K562 (cell line): ENCODE measurements around the gene HSPB1. TPM values are rescaled to one million over a fixed set of nuclear protein-coding genes. Genes with fewer than 3 reads are reported as not detected.

Experiments used
- CCNT2 ChIP-seq: IDR thresholded peaks from 2 replicates; pipeline ENCODE4 v1.6.1; 2011; ENCODE audit warnings: borderline replicate concordance, low read depth, mild to moderate bottlenecking, moderate library complexity, mixed read lengths, low read length; ENCODE audit not compliant: insufficient read length; ENCODE audit errors: extremely low read depth
- DACH1 ChIP-seq: fragments of 450-650 bp; IDR thresholded peaks from 2 replicates; pipeline ENCODE4 v1.6.1; 2018; ENCODE audit not compliant: partially characterized antibody
- DDX20 ChIP-seq: fragments of 450-650 bp; IDR thresholded peaks from 2 replicates; pipeline ENCODE4 v1.6.1; 2016; ENCODE audit warnings: missing genetic modification characterization, low read depth, mild to moderate bottlenecking, missing compliant biosample characterization, moderate library complexity
- E2F1 ChIP-seq: sonication (generic); formaldehyde crosslinking; IDR thresholded peaks from 2 replicates; pipeline ENCODE4 v1.8.1; 2023; ENCODE audit warnings: mild to moderate bottlenecking, missing genetic modification reagents, moderate library complexity
- ESRRB ChIP-seq: fragments of 250-450 bp; sonication (Bioruptor Pico); IDR thresholded peaks from 2 replicates; pipeline ENCODE4 v1.5.0; 2020; ENCODE audit warnings: mild to moderate bottlenecking, moderate library complexity, borderline replicate concordance
- ETV5 ChIP-seq: sonication (generic); formaldehyde crosslinking; IDR thresholded peaks from 2 replicates; pipeline ENCODE4 v1.4.0; 2020; ENCODE audit warnings: low read depth, mild to moderate bottlenecking, missing genetic modification reagents
- HDAC1 ChIP-seq, 2 experiments: fragments of 450-650 bp; IDR thresholded peaks; 2 replicates each; pipeline ENCODE4 v1.6.1; 2016 to 2017; ENCODE audit warnings: inconsistent platforms in 1 of 2, mild to moderate bottlenecking in 1 of 2, moderate library complexity in 1 of 2
- HSF4 ChIP-seq: fragments of 250-450 bp; sonication (Bioruptor Pico); IDR thresholded peaks from 2 replicates; pipeline ENCODE4 v2.1.2; 2022; ENCODE audit warnings: mild to moderate bottlenecking, moderate library complexity, borderline replicate concordance
- ILF3 ChIP-seq: fragments of 450-650 bp; IDR thresholded peaks from 2 replicates; pipeline ENCODE4 v1.6.1; 2018; ENCODE audit warnings: antibody characterized with exemption, mild to moderate bottlenecking, moderate library complexity, borderline replicate concordance
- MCM3 ChIP-seq: fragments of 450-650 bp; IDR thresholded peaks from 2 replicates; pipeline ENCODE4 v1.6.1; 2016
- PHTF2 ChIP-seq: fragments of 250-450 bp; sonication (Bioruptor Pico); IDR thresholded peaks from 2 replicates; pipeline ENCODE4 v1.5.0; 2021; ENCODE audit warnings: mild to moderate bottlenecking
- RCOR1 ChIP-seq, 2 experiments: IDR thresholded peaks; 2 replicates each; pipeline ENCODE4 v1.6.1; 2012; ENCODE audit warnings: low read depth in 2 of 2, low read length in 2 of 2, borderline replicate concordance in 1 of 2, improper control_type of control experiment in 1 of 2
- RUNX1 ChIP-seq: sonication (generic); IDR thresholded peaks from 2 replicates; pipeline ENCODE4 v1.6.1; 2016; ENCODE audit warnings: antibody characterized with exemption, low read depth
- UBTF ChIP-seq, 2 experiments: IDR thresholded peaks; 2 replicates each; pipeline ENCODE4 v1.6.1; 2012; ENCODE audit warnings: improper control_type of control experiment in 2 of 2, low read depth in 2 of 2, low read length in 2 of 2, borderline replicate concordance in 1 of 2
- ZNF76 ChIP-seq: fragments of 250-450 bp; sonication (Bioruptor Pico); IDR thresholded peaks from 2 replicates; pipeline ENCODE4 v1.4.0; 2020; ENCODE audit warnings: mild to moderate bottlenecking, moderate library complexity, borderline replicate concordance
- polyA plus RNA-seq, 8 experiments: library from polyadenylated mRNA; depleted of rRNA in 4 of 8; stranded (reverse) in 5 of 8; unstranded in 3 of 8; fragments of >200 nt; fragmentation: Nextera tagmentation in 2 of 8; fragmentation: Illumina TruSeq in 1 of 8; extraction: Ambion mirVana in 2 of 8; extraction: Trizol in 1 of 8; gene quantifications; 2 replicates each; pipeline versions ENCODE4 v1.2.1 to v1.2.3, GENCODE V29; 2011 to 2014; ENCODE audit warnings: inconsistent platforms in 1 of 8, missing spikeins in 1 of 8
- total RNA-seq, 7 experiments: library from RNA; depleted of rRNA in 6 of 7; stranded (reverse); fragments of >200 nt in 6 of 7; fragmentation: Illumina TruSeq in 2 of 7; extraction: Trizol in 2 of 7; gene quantifications; 2 replicates each; pipeline versions ENCODE4 v1.2.1 to v1.2.3, GENCODE V29; 2011 to 2021; ENCODE audit warnings: low replicate concordance in 1 of 7
- TF ChIP-seq, protein P1 (sequence below): sonication (generic); formaldehyde crosslinking; IDR thresholded peaks from 2 replicates; pipeline ENCODE4 v1.8.1; 2023; ENCODE audit warnings: mild to moderate bottlenecking, missing genetic modification reagents
- TF ChIP-seq, protein P2 (sequence below): IDR thresholded peaks from 2 replicates; pipeline ENCODE4 v1.6.1; 2011; ENCODE audit warnings: borderline replicate concordance, low read depth, mild to moderate bottlenecking, moderate library complexity, low read length; ENCODE audit not compliant: insufficient read depth, poor library complexity, severe bottlenecking

The HSPB1 gene
- total and polyA plus RNA-seq, 9 of the 15 experiments (the other 6 are each of a cell fraction or from before 2014, with no cell fraction given): 27.1 to 522 (median 138) TPM

DNA sequence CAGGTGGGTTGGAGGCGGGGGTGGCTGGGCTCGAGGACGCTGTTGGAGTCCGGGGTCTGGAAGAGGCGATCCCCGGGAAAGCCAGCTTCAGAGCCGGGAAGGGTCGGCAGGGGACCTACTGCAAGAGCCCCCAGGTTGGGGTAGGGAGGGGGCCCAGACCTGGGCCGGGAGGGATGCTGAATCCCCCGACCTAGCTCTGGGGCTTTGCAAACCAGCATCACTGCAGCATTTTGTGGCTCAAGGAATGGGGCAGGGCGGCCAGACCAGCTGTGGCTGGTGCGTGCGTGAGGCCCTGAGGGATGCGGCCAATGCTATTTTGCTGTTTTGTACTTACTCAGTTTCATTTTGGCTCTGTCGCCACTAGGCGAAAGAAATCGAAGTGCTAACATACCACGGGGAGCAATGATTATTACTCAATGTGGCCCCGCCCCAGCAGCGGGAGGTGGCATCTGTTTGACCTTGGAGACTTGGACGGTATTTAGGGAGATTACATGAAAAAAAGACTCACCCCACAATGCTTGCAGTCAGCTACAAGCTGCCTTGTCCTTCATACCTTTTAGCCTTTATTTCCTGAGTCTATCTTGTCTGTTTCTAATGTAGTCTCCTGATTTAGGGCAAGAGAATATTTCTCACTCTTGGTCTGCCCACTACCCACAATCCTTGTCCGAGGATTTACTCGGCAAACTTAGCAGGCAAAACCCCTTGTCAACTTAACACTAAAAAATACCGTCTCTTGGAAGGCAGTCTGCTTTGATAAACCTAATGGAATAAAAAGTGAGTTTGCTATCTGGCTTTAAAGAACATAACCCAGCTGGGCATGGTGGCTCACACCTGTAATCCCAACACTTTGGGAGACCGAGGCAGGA is 16.2 kb downstream of the HSPB1 start (continued):
- no peak for TF ChIP-seq UBTF (IDR thresholded peaks at IDR 0.05; ENCODE audit: borderline replicate concordance in 1 of 2, low read depth in 2 of 2, low read length in 2 of 2)
- TF ChIP-seq DDX20: no peak
- TF ChIP-seq CCNT2: peak; percentile 60
- peak; percentile 37 for TF ChIP-seq DACH1
- TF ChIP-seq RUNX1: no peak; the same call in 1 of the 2 replicates
- TF ChIP-seq ETV5 (CRISPR knock-in tag): 0 out of 2 replicates have a peak, but pooled peaks have one; percentile 17
- TF ChIP-seq, protein P1, sequence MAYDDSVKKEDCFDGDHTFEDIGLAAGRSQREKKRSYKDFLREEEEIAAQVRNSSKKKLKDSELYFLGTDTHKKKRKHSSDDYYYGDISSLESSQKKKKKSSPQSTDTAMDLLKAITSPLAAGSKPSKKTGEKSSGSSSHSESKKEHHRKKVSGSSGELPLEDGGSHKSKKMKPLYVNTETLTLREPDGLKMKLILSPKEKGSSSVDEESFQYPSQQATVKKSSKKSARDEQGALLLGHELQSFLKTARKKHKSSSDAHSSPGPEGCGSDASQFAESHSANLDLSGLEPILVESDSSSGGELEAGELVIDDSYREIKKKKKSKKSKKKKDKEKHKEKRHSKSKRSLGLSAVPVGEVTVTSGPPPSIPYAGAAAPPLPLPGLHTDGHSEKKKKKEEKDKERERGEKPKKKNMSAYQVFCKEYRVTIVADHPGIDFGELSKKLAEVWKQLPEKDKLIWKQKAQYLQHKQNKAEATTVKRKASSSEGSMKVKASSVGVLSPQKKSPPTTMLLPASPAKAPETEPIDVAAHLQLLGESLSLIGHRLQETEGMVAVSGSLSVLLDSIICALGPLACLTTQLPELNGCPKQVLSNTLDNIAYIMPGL (CRISPR knock-in tag): no peak
- no peak for TF ChIP-seq ESRRB (CRISPR knock-in tag)
- TF ChIP-seq HDAC1 (IDR thresholded peaks at IDR 0.05): peak in 1 of 2 experiments; percentile 32; a peak in 1 of 4 replicates
- TF ChIP-seq ILF3: no peak
- no peak for TF ChIP-seq ZNF76 (CRISPR knock-in tag)
- TF ChIP-seq E2F1 (CRISPR knock-in tag): no peak
- no peak for TF ChIP-seq HSF4 (CRISPR knock-in tag)
- TF ChIP-seq, protein P2, sequence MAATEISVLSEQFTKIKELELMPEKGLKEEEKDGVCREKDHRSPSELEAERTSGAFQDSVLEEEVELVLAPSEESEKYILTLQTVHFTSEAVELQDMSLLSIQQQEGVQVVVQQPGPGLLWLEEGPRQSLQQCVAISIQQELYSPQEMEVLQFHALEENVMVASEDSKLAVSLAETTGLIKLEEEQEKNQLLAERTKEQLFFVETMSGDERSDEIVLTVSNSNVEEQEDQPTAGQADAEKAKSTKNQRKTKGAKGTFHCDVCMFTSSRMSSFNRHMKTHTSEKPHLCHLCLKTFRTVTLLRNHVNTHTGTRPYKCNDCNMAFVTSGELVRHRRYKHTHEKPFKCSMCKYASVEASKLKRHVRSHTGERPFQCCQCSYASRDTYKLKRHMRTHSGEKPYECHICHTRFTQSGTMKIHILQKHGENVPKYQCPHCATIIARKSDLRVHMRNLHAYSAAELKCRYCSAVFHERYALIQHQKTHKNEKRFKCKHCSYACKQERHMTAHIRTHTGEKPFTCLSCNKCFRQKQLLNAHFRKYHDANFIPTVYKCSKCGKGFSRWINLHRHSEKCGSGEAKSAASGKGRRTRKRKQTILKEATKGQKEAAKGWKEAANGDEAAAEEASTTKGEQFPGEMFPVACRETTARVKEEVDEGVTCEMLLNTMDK: no peak
- no peak for TF ChIP-seq MCM3
- TF ChIP-seq PHTF2: no peak
- peak in 1 of 2 experiments; percentile 22; a peak in 1 of 4 replicates for TF ChIP-seq RCOR1 (IDR thresholded peaks at IDR 0.05; ENCODE audit: borderline replicate concordance in 1 of 2, low read depth in 2 of 2, low read length in 2 of 2)
